Endothelial cell of umbilical vein (primary cell): Measurements from ENCODE around the gene PHF3. TPM values are rescaled to one million over a fixed set of nuclear protein-coding genes. Genes with fewer than 3 reads are reported as not detected.

Experiments
- BruUV-seq: library from RNA; stranded (reverse); fragments of 400-500 nt; replicated peaks from 2 replicates; lab custom pipeline; 2021; lab: Mats Ljungman, UMichigan
- CTCF ChIA-PET: fragments of 300-600, 350-600 bp; sonication (Branson Sonifier 250); formaldehyde crosslinking; loops from one replicate; lab custom pipeline; 2021; ENCODE audit warnings: antibody characterized with exemption, inconsistent platforms; lab: Charles Lee
- POLR2A ChIA-PET: fragments of 300-600, 350-600 bp; sonication (Branson Sonifier 250); formaldehyde crosslinking; loops from one replicate; lab custom pipeline; 2021; ENCODE audit warnings: antibody characterized with exemption, inconsistent platforms; lab: Charles Lee
- DNase-seq: peaks from one replicate; pipeline ENCODE4 v3.0.0-alpha.2; 2011; ENCODE audit warnings: low read depth, low spot score
- FAIRE-seq: peaks from 2 replicates; lab custom pipeline; 2011; peaks lifted over from hg19 to GRCh38; lab: Jason Lieb, UNC
- H2AFZ ChIP-seq: 2 replicates; pipeline ENCODE4 v1.6.0; 2012; ENCODE audit warnings: low read depth, low read length, control low read depth, inconsistent platforms
- H3K27ac ChIP-seq: 2 replicates; pipeline ENCODE4 v1.5.1; 2011; ENCODE audit warnings: low read depth, mild to moderate bottlenecking, control low read depth, low read length, moderate library complexity; ENCODE audit not compliant: insufficient read depth
- H3K27me3 ChIP-seq, 2 experiments: 2 replicates each; pipeline versions ENCODE4 v1.6.0 to v1.6.1; 2011; ENCODE audit warnings: low read length in 2 of 2, mixed read lengths in 1 of 2; ENCODE audit not compliant: control insufficient read depth in 2 of 2, insufficient read depth in 2 of 2
- H3K36me3 ChIP-seq, 2 experiments: 2 replicates in 1 of 2; 3 replicates in 1 of 2; pipeline ENCODE4 v1.5.1; 2011; ENCODE audit warnings: low read length in 2 of 2, mild to moderate bottlenecking in 1 of 2, moderate library complexity in 1 of 2; ENCODE audit not compliant: control insufficient read depth in 2 of 2, insufficient read depth in 2 of 2; ENCODE audit errors: extremely low read depth in 1 of 2
- H3K4me1 ChIP-seq: 3 replicates; pipeline ENCODE4 v1.5.1; 2011; ENCODE audit warnings: mild to moderate bottlenecking, low read length; ENCODE audit not compliant: control insufficient read depth, insufficient read depth; ENCODE audit errors: extremely low read depth
- H3K4me2 ChIP-seq: 2 replicates; pipeline ENCODE4 v1.6.1; 2011; ENCODE audit warnings: low read length, control low read depth, mixed read lengths; ENCODE audit not compliant: insufficient read depth
- H3K4me3 ChIP-seq, 3 experiments: fragments of 200-600 bp in 1 of 3; sonication (generic), shearing (Covaris generic) in 1 of 3; replicated peaks in 1 of 3; 2 replicates each; pipeline ENCODE4 v1.5.1; 2011 to 2016; ENCODE audit warnings: control low read depth in 3 of 3, low read length in 3 of 3, mild to moderate bottlenecking in 2 of 3, inconsistent platforms in 1 of 3, low read depth in 1 of 3, moderate library complexity in 1 of 3; ENCODE audit not compliant: insufficient read depth in 1 of 3
- H3K79me2 ChIP-seq: 2 replicates; pipeline ENCODE4 v1.6.0; 2012; ENCODE audit warnings: low read length, inconsistent platforms; ENCODE audit not compliant: control insufficient read depth, insufficient read depth
- H3K9ac ChIP-seq: replicated peaks from 2 replicates; pipeline ENCODE3; 2011; ENCODE audit warnings: low read length, control low read depth; ENCODE audit not compliant: insufficient read depth; ENCODE audit errors: extremely low read depth
- H3K9me1 ChIP-seq: replicated peaks from 3 replicates; pipeline ENCODE4 v1.6.0; 2011; ENCODE audit warnings: mild to moderate bottlenecking, low read length; ENCODE audit not compliant: control insufficient read depth, insufficient read depth; ENCODE audit errors: extremely low read depth
- H3K9me3 ChIP-seq: replicated peaks from 2 replicates; pipeline ENCODE4 v1.5.1; 2012; ENCODE audit warnings: low read length, inconsistent platforms; ENCODE audit not compliant: control insufficient read depth, insufficient read depth
- H4K20me1 ChIP-seq: replicated peaks from 2 replicates; pipeline ENCODE3; 2011; ENCODE audit warnings: mild to moderate bottlenecking, low read length; ENCODE audit not compliant: control insufficient read depth, insufficient read depth; ENCODE audit errors: extremely low read depth
- CTCF ChIP-seq, 2 donors: IDR thresholded peaks; 1 replicate in 1 of 2; 2 replicates in 1 of 2; pipeline ENCODE4 v1.5.1; 2011; ENCODE audit warnings: low read length in 2 of 2, mild to moderate bottlenecking in 2 of 2, moderate library complexity in 2 of 2, control low read depth in 1 of 2, inconsistent platforms in 1 of 2, low read depth in 1 of 2; ENCODE audit not compliant: insufficient read depth in 1 of 2; ENCODE audit errors: extremely low read depth in 1 of 2
- EZH2 ChIP-seq: IDR thresholded peaks from 2 replicates; pipeline ENCODE4 v1.6.1; 2012; ENCODE audit warnings: borderline replicate concordance, low read depth, mild to moderate bottlenecking, moderate library complexity, low read length, inconsistent platforms; ENCODE audit not compliant: severe bottlenecking
- FOS ChIP-seq: IDR thresholded peaks from 2 replicates; pipeline ENCODE4 v1.6.1; 2011; ENCODE audit warnings: mild to moderate bottlenecking, low read length, moderate library complexity, borderline replicate concordance; ENCODE audit not compliant: insufficient read depth
- GATA2 ChIP-seq: IDR thresholded peaks from 2 replicates; pipeline ENCODE4 v1.7.0; 2011; ENCODE audit warnings: low read depth, mild to moderate bottlenecking, moderate library complexity, mixed read lengths, low read length; ENCODE audit not compliant: insufficient read length, insufficient read depth
- JUN ChIP-seq: IDR thresholded peaks from 2 replicates; pipeline ENCODE4 v1.6.1; 2011; ENCODE audit warnings: borderline replicate concordance, low read depth; ENCODE audit not compliant: insufficient read length, insufficient read depth
- MAX ChIP-seq: IDR thresholded peaks from 2 replicates; pipeline ENCODE4 v1.6.1; 2011; ENCODE audit not compliant: insufficient read depth, insufficient read length
- MYC ChIP-seq: IDR thresholded peaks from one replicate; pipeline ENCODE4 v1.6.1; 2011; ENCODE audit warnings: mild to moderate bottlenecking, low read depth, low read length
- POLR2A ChIP-seq: IDR thresholded peaks from 2 replicates; pipeline ENCODE4 v1.6.1; 2012; ENCODE audit warnings: low read depth, mild to moderate bottlenecking, control low read depth, low read length
- POLR2AphosphoS5 ChIP-seq: IDR thresholded peaks from 2 replicates; pipeline ENCODE4 v1.6.1; 2012; ENCODE audit warnings: low read depth, mild to moderate bottlenecking, control low read depth, low read length, moderate library complexity; ENCODE audit not compliant: insufficient read depth
- dilution Hi-C: fragments of 300-500 bp; cut with MboI; formaldehyde crosslinking; loops from one replicate; pipeline ENCODE4 v1.15.0; 2019; ENCODE audit warnings: low sequenced_read_pairs; ENCODE audit not compliant: extremely low pct_ligation_motif_present
- intact Hi-C: fragments of 100-400 bp; cut with micrococcal nuclease; formaldehyde crosslinking; loops from one replicate; pipeline ENCODE4 v1.10.0; 2022
- polyA plus RNA-seq, 4 experiments: library from polyadenylated mRNA; depleted of rRNA in 3 of 4; stranded (reverse) in 3 of 4; unstranded in 1 of 4; fragments of >200 nt; gene quantifications; 2 replicates each; pipeline versions ENCODE4 v1.2.1 to v1.2.3, GENCODE V29; 2011 to 2012; ENCODE audit warnings: missing spikeins in 1 of 4
- total RNA-seq: library from RNA; stranded (reverse); gene quantifications from 2 replicates; pipeline ENCODE4 v1.2.3, GENCODE V29; 2021

Gene PHF3
- total and polyA plus RNA-seq, 2 donors (not counting 3 experiments of a cell fraction or from before 2014, with no cell fraction given) = 4.6 to 29.6 TPM

GRCh38 chr6:63636518-63637021 lies 968 bp downstream of the PHF3 start:
- intact Hi-C loops = loop anchor here (1.0 to 5.0 kb wide), 4 partner anchors 46 to 170 kb away; partner anchors contain the start of genes LOC128125822 and PTP4A1
- TF ChIP-seq MAX = no peak
- no peak for TF ChIP-seq POLR2A
- TF ChIP-seq GATA2 = no peak
- no peak for TF ChIP-seq JUN
- no peak for TF ChIP-seq MYC
- no peak for TF ChIP-seq FOS
- TF ChIP-seq POLR2AphosphoS5 = no peak
- TF ChIP-seq CTCF (IDR thresholded peaks at IDR 0.05; ENCODE audit: extremely low read depth in 1 of 2, insufficient read depth in 1 of 2, low read depth in 1 of 2, low read length in 2 of 2) = no peak
- TF ChIP-seq EZH2 = no peak
- CTCF ChIA-PET = interaction anchor here (1.0 to 4.7 kb wide), 7 partner anchors 9 to 284 kb away, joined by 3 to 42 read pairs (median 4); no protein-coding TSS in a partner anchor

More at GRCh38 chr6:63636518-63637021, 968 bp downstream of the PHF3 start:
- Histone ChIP-seq H2AFZ (peak overlapping the region; percentile 97), H4K20me1 (peaks cover 7% of the 10 kb centered on the region), H3K27me3 (peaks cover 3 to 11% of the 10 kb centered on the region in 2 experiments), H3K9me3 (no peaks in the 10 kb centered on the region), H3K4me1 (peaks cover 14% of the 10 kb centered on the region), H3K36me3 (no peaks in the 10 kb centered on the region), H3K9ac (peak overlapping the region; percentile 91), H3K79me2 (peaks cover 54% of the 10 kb centered on the region), H3K27ac (peak overlapping the region; percentile 83), H3K9me1 (no peaks in the 10 kb centered on the region), H3K4me2 (peak overlapping the region; percentile 98), H3K4me3 (peak overlapping the region; percentile 75 to 96 (median 92))
- peak; percentile 65 for DNase-seq
- no peak for FAIRE-seq
- BruUV-seq = no TSS peak
- dilution Hi-C loops = no loop called here
- POLR2A ChIA-PET = interaction anchor here (1.7 kb wide), 1 partner anchor 27 kb away, joined by 3 read pairs; no protein-coding TSS in a partner anchor
